ENCODE results near the gene KRTAP1-4.

KRTAP1-4 gene

GRCh38 chr17:41029633-41030245, at the start of gene KRTAP1-4:
Gene KRTAP1-4 (minus strand): TSS chr17:41030195. CDS start chr17:41030078, 117 bp downstream.
- no peak for TF ChIP-seq CTCF (IDR thresholded peaks at IDR 0.05)

GRCh38 chr17:41076788-41077187, 46.8 kb upstream of the KRTAP1-4 start:
- TF ChIP-seq CTCF (IDR thresholded peaks at IDR 0.05), result no peak

- no peak for TF ChIP-seq CTCF (IDR thresholded peaks at IDR 0.05)
Observed at GRCh38 chr17:41073676-41074075, 43.7 kb upstream of the KRTAP1-4 start.

- TF ChIP-seq CTCF (IDR thresholded peaks at IDR 0.05), result no peak
Observed at GRCh38 chr17:41071606-41072360, 41.8 kb upstream of the KRTAP1-4 start.

- no peak for TF ChIP-seq CTCF (IDR thresholded peaks at IDR 0.05)
Observed at GRCh38 chr17:41069031-41069430, 39.0 kb upstream of the KRTAP1-4 start.

GRCh38 chr17:41067281-41067680, 37.3 kb upstream of the KRTAP1-4 start:
- no peak for TF ChIP-seq CTCF (IDR thresholded peaks at IDR 0.05)

GRCh38 chr17:41065829-41066624, 36.0 kb upstream of the KRTAP1-4 start, which contains the start of gene KRTAP2-4:
Gene KRTAP2-4 (minus strand): TSS chr17:41065879. CDS start chr17:41065845, 34 bp downstream.
- TF ChIP-seq CTCF (IDR thresholded peaks at IDR 0.05), result no peak
